Stimulated activated naive CD8-positive, alpha-beta T cell treated with anti-CD3 and anti-CD28 coated beads, Interleukin-15, Interleukin-2, amounts not matched to agents 100 ng/mL and 50 ng/mL, for 24 hours (primary cell): ENCODE data around the gene GRIA3.

Experiments
- H3K27ac Mint-ChIP-seq: one replicate; pipeline ENCODE4 v1.8.0; 2021; ENCODE audit warnings: mild to moderate bottlenecking, mixed read lengths
- H3K27me3 Mint-ChIP-seq: one replicate; pipeline ENCODE4 v1.8.0; 2021; ENCODE audit warnings: mixed read lengths
- H3K36me3 Mint-ChIP-seq: one replicate; pipeline ENCODE4 v1.8.0; 2021; ENCODE audit warnings: low read depth, mixed read lengths
- H3K4me1 Mint-ChIP-seq: one replicate; pipeline ENCODE4 v1.8.0; 2021; ENCODE audit warnings: low read depth, mixed read lengths
- H3K4me3 Mint-ChIP-seq: one replicate; pipeline ENCODE4 v1.8.0; 2021; ENCODE audit warnings: mild to moderate bottlenecking, mixed read lengths
- H3K9me3 Mint-ChIP-seq: one replicate; pipeline ENCODE4 v1.8.0; 2021; ENCODE audit warnings: mixed read lengths

Gene GRIA3

DNA sequence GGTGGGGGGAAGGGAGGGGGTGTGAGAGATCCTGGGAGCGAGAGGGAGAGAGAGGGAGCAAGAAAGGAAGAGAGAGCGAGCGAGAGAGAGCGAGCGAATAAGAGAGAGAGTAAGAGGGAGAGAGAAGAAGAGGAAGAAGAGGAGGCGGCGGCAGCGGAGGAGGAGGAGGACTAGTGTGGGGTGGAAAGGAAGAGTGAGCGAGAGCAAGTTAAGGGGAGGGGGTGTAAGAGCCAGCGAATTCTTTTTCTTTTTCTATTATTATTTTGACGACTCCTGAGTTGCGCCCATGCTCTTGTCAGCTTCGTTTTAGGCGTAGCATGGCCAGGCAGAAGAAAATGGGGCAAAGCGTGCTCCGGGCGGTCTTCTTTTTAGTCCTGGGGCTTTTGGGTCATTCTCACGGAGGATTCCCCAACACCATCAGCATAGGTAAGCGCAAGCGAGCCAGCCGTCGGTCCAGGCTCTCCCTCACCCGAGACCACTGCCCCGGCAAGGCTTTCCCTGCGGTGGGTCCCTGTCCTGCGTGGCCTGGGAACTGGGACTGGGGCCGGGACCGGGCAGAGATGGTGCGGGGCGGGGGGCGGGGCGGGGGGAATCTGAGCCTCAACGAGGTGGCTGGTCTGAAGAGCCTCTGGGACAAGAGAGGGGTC lies at the start of gene GRIA3:
GRIA3 (plus strand) TSS at position 60 of the 647 bp plus-strand sequence; CDS start at position 318, 258 bp downstream.
- Mint-ChIP-seq H3K27ac (no peak within 1 kb of the TSS), H3K27me3 (peaks cover 50% of the 10 kb centered on the region), H3K4me1 (peaks cover 4% of the 10 kb centered on the region), H3K4me3 (peak within 1 kb of the TSS; percentile 28), H3K9me3 (no peaks in the 10 kb centered on the region), H3K36me3 (no peaks in the 10 kb centered on the region)

DNA sequence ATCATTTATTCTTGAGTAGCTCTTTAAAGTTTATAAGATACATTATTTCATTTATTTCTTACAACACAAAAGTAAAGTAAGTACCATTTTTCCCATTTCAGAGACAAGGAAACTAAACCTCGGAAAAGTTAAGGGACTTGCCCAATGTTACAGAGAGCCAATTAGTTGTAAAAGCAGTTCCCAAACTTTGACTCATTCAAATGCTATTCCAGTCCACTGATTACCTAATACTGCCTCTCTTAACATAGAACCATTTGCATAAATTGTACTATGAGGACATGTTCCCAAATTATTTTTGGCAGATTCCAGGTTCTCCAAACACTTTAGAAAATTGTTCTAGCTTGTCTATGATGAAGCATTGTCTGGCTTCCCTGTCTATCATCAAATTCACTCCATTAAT lies 45.6 kb upstream of the GRIA3 start:
- Mint-ChIP-seq H3K4me1 (no peaks in the 10 kb centered on the region), H3K4me3 (no peak overlapping the region), H3K27me3 (no peaks in the 10 kb centered on the region), H3K9me3 (no peaks in the 10 kb centered on the region), H3K36me3 (no peaks in the 10 kb centered on the region), H3K27ac (no peak overlapping the region)

- H3K4me3 Mint-ChIP-seq: no peak overlapping the region
- H3K4me1 Mint-ChIP-seq: no peaks in the 10 kb centered on the region
- no peaks in the 10 kb centered on the region for H3K9me3 Mint-ChIP-seq
- H3K27me3 Mint-ChIP-seq: no peaks in the 10 kb centered on the region
- H3K36me3 Mint-ChIP-seq: no peaks in the 10 kb centered on the region
- no peak overlapping the region for H3K27ac Mint-ChIP-seq
Observed at GRCh38 chrX:123140454-123140853, 43.6 kb upstream of the GRIA3 start.

GRCh38 chrX:123140904-123141303 lies 43.2 kb upstream of the GRIA3 start:
- H3K36me3 Mint-ChIP-seq: no peaks in the 10 kb centered on the region
- H3K4me3 Mint-ChIP-seq: no peak overlapping the region
- no peaks in the 10 kb centered on the region for H3K9me3 Mint-ChIP-seq
- no peaks in the 10 kb centered on the region for H3K4me1 Mint-ChIP-seq
- no peak overlapping the region for H3K27ac Mint-ChIP-seq
- no peaks in the 10 kb centered on the region for H3K27me3 Mint-ChIP-seq

GRCh38 chrX:123153846-123154335 lies 30.2 kb upstream of the GRIA3 start:
- Mint-ChIP-seq H3K27ac (no peak overlapping the region), H3K27me3 (no peaks in the 10 kb centered on the region), H3K4me1 (no peaks in the 10 kb centered on the region), H3K4me3 (no peak overlapping the region), H3K9me3 (no peaks in the 10 kb centered on the region), H3K36me3 (no peaks in the 10 kb centered on the region)

- Mint-ChIP-seq H3K27me3 (no peaks in the 10 kb centered on the region), H3K9me3 (peaks cover 3% of the 10 kb centered on the region), H3K4me1 (no peaks in the 10 kb centered on the region), H3K27ac (no peak overlapping the region), H3K36me3 (no peaks in the 10 kb centered on the region), H3K4me3 (no peak overlapping the region)
Observed at GRCh38 chrX:123155327-123155726, 28.8 kb upstream of the GRIA3 start.

- Mint-ChIP-seq H3K27me3 (no peaks in the 10 kb centered on the region), H3K4me3 (no peak overlapping the region), H3K27ac (no peak overlapping the region), H3K4me1 (no peaks in the 10 kb centered on the region), H3K9me3 (peaks cover 3% of the 10 kb centered on the region), H3K36me3 (no peaks in the 10 kb centered on the region)
Observed at GRCh38 chrX:123157586-123157985, 26.5 kb upstream of the GRIA3 start.

- Mint-ChIP-seq H3K36me3 (no peaks in the 10 kb centered on the region), H3K9me3 (peaks cover 3% of the 10 kb centered on the region), H3K27ac (no peak overlapping the region), H3K4me3 (no peak overlapping the region), H3K27me3 (no peaks in the 10 kb centered on the region), H3K4me1 (no peaks in the 10 kb centered on the region)
Observed at GRCh38 chrX:123159403-123159802, 24.7 kb upstream of the GRIA3 start.

DNA sequence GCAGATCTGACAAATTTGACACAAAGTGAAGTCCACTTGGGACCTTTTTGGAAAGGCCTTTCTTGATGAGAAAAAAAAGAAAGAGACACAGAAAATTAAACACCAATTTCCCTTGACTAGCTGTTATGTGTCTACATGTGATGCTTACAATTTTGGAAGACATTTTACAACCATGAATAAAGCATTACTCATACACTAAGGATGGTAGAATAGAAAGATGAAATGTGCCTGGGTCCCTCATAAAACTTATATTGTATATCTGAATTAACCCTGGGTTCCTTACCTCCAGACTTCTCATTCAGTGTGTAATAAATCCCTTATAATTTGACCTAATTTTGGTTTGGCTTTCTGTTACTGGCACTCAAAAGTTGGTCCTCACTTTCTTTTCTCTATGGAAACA lies 16.5 kb upstream of the GRIA3 start:
- Mint-ChIP-seq H3K27me3 (peaks cover 5% of the 10 kb centered on the region), H3K9me3 (peaks cover 3% of the 10 kb centered on the region), H3K27ac (no peak overlapping the region), H3K4me1 (no peaks in the 10 kb centered on the region), H3K36me3 (no peaks in the 10 kb centered on the region), H3K4me3 (no peak overlapping the region)

GRCh38 chrX:123169247-123169901 lies 14.7 kb upstream of the GRIA3 start:
- Mint-ChIP-seq H3K27ac (no peak overlapping the region), H3K9me3 (peaks cover 3% of the 10 kb centered on the region), H3K4me1 (no peaks in the 10 kb centered on the region), H3K27me3 (peaks cover 5% of the 10 kb centered on the region), H3K4me3 (no peak overlapping the region), H3K36me3 (no peaks in the 10 kb centered on the region)

DNA sequence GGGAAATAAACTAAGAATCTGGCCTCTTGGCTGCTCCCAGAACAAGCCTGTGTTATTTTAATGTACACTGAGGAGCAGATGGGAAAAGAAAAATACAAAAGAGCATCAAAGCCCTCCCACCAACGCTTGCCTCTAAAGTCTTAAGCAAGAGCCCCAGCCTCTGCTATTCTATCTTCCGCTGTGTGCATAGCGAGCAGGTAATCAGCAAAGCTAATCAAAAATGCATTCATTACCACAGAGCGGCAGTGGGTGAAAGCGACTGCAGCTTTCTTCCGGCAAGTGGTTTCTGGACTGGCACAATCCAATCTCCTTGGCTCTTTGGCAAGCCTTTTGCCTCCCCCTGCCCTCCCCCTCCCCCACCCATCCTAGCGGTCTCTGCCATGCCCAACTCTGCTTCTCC lies 13.5 kb upstream of the GRIA3 start:
- H3K9me3 Mint-ChIP-seq: no peaks in the 10 kb centered on the region
- no peaks in the 10 kb centered on the region for H3K36me3 Mint-ChIP-seq
- no peak overlapping the region for H3K27ac Mint-ChIP-seq
- H3K4me1 Mint-ChIP-seq: no peaks in the 10 kb centered on the region
- no peak overlapping the region for H3K4me3 Mint-ChIP-seq
- peaks cover 5% of the 10 kb centered on the region for H3K27me3 Mint-ChIP-seq

GRCh38 chrX:123171781-123172180 lies 12.3 kb upstream of the GRIA3 start:
- Mint-ChIP-seq H3K36me3 (no peaks in the 10 kb centered on the region), H3K9me3 (no peaks in the 10 kb centered on the region), H3K4me1 (no peaks in the 10 kb centered on the region), H3K4me3 (no peak overlapping the region), H3K27me3 (peaks cover 5% of the 10 kb centered on the region), H3K27ac (no peak overlapping the region)

DNA sequence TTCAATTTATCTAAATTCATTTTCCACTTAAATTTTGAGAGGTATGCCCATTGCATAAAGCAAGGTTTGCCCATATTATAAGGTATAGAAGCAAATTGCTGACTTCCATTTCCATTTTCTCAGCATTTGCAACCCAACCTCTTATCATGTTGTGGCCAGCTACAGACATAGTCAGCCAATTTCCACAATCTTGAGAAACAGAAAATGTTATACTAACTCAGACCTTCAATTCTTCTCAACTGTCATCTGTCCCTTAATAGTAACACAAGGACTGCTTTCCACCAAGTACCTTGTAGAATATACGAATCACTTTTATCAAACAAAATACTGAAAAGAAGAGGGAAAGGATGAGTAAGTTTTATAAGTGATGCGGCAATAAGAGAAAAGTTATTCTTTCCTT lies 11.2 kb upstream of the GRIA3 start:
- Mint-ChIP-seq H3K27ac (no peak overlapping the region), H3K27me3 (no peaks in the 10 kb centered on the region), H3K9me3 (no peaks in the 10 kb centered on the region), H3K36me3 (no peaks in the 10 kb centered on the region), H3K4me3 (no peak overlapping the region), H3K4me1 (no peaks in the 10 kb centered on the region)

DNA sequence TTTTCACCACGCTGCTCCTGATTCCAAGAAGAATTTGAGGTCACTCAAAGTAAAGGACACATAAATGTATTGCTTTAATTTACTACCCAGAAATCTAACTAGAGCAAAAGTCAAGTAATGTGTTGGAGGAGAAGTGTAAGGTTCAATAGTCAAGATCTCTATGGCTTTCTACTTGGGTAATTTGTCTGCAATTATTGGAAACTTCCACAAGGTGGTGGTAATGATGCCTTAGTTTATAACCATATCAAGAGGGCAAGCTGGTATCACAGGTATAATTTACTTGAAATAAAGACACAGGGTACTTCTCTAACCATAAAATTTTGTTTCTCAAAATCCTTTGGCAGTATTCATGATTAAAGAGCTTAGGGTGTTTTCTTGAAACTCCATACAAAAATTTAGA lies 10.2 kb upstream of the GRIA3 start:
- H3K4me3 Mint-ChIP-seq: no peak overlapping the region
- H3K27me3 Mint-ChIP-seq: no peaks in the 10 kb centered on the region
- H3K27ac Mint-ChIP-seq: no peak overlapping the region
- H3K36me3 Mint-ChIP-seq: no peaks in the 10 kb centered on the region
- no peaks in the 10 kb centered on the region for H3K9me3 Mint-ChIP-seq
- H3K4me1 Mint-ChIP-seq: no peaks in the 10 kb centered on the region

DNA sequence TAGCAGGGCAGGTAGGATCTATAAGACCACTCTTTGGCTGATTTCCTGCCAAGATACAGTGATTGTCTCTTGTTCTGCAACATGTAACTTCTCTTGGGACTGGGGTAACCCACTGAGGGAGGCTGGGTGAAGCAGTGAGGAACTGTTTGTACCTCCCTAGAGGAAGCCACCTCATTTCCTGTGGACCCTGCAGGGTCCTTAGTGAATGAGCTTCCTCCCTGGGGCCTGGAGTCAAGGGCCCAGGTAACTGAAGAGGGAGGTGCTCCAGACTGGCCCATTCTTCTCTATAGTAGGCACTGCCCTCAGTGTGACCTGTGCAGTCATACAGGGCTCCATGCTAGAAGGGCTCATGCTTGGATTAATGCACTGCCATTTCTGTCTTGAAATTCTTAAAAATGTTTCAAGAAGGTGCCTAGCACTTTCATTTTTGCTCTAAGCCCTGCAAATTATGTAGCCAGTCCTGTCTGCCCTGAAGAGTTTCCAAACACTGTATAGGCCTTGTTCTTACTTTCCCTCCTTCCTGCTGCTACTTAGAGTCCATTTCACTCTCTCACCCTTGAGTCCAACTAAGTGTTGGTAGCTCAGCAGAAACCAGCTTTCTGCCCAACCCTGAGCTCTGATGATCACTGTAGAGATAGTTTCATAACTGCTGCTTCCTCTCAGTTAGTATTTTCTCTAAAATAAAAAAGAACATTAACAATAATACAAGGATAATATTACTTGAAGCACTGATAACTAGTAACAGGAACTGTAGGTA lies 8.5 kb upstream of the GRIA3 start:
- no peaks in the 10 kb centered on the region for H3K27me3 Mint-ChIP-seq
- no peak overlapping the region for H3K27ac Mint-ChIP-seq

More for the DNA sequence above, 8.5 kb upstream of the GRIA3 start:
- Mint-ChIP-seq H3K4me3 (no peak overlapping the region), H3K36me3 (no peaks in the 10 kb centered on the region), H3K4me1 (no peaks in the 10 kb centered on the region), H3K9me3 (no peaks in the 10 kb centered on the region)
